MCF 10A (cell line): ENCODE data around the gene DHDDS. TPM values are rescaled to one million over a fixed set of nuclear protein-coding genes. Genes with fewer than 3 reads are reported as not detected.

Source experiments
- BruUV-seq: library from RNA; stranded (reverse); fragments of 400-500 nt; replicated peaks from 2 replicates; lab custom pipeline; 2021; lab: Mats Ljungman, UMichigan
- CTCF ChIA-PET: fragments of 300-600 bp; sonication (Branson Sonifier 250); formaldehyde crosslinking; extraction: SDS; loops from one replicate; lab custom pipeline; 2021; ENCODE audit warnings: antibody characterized with exemption, inconsistent platforms; lab: Yijun Ruan, JAX
- POLR2A ChIA-PET: fragments of 300-600, 350-650 bp; sonication (Branson Sonifier 250); formaldehyde crosslinking; extraction: SDS; loops from one replicate; lab custom pipeline; 2020; ENCODE audit warnings: antibody characterized with exemption, inconsistent platforms; lab: Yijun Ruan, JAX
- DNase-seq: peaks from one replicate; pipeline ENCODE4 v3.0.0-alpha.2; 2018; ENCODE audit not compliant: unreplicated experiment
- H3K27ac Mint-ChIP-seq: one replicate; pipeline ENCODE4 v1.8.0; 2022; ENCODE audit warnings: mild to moderate bottlenecking, low read depth, mixed read lengths; ENCODE audit not compliant: unreplicated experiment
- H3K27me3 Mint-ChIP-seq: one replicate; pipeline ENCODE4 v1.8.0; 2022; ENCODE audit warnings: mixed read lengths; ENCODE audit not compliant: insufficient read depth, unreplicated experiment
- H3K36me3 Mint-ChIP-seq: one replicate; pipeline ENCODE4 v1.8.0; 2022; ENCODE audit warnings: mild to moderate bottlenecking, moderate library complexity, mixed read lengths; ENCODE audit not compliant: insufficient read depth, unreplicated experiment
- H3K4me1 Mint-ChIP-seq: one replicate; pipeline ENCODE4 v1.8.0; 2022; ENCODE audit warnings: mixed read lengths; ENCODE audit not compliant: insufficient read depth, unreplicated experiment
- H3K4me3 Mint-ChIP-seq: one replicate; pipeline ENCODE4 v1.8.0; 2022; ENCODE audit warnings: mild to moderate bottlenecking, moderate library complexity, mixed read lengths; ENCODE audit not compliant: unreplicated experiment
- H3K9me3 Mint-ChIP-seq: one replicate; pipeline ENCODE4 v1.8.0; 2022; ENCODE audit warnings: mixed read lengths; ENCODE audit not compliant: unreplicated experiment
- intact Hi-C: fragments of 100-400 bp; cut with micrococcal nuclease; formaldehyde crosslinking; loops from 2 replicates; pipeline ENCODE4 v1.14.1; 2022
- total RNA-seq: library from RNA; stranded (reverse); gene quantifications from 2 replicates; pipeline ENCODE4 v1.2.3, GENCODE V29; 2022
- TF ChIP-seq, protein P1 (sequence below): fragments of 200-600 bp; IDR thresholded peaks from one replicate; pipeline ENCODE4 v1.8.0; 2022; ENCODE audit warnings: antibody characterized with exemption, mild to moderate bottlenecking; ENCODE audit not compliant: unreplicated experiment

The DHDDS gene
- total RNA-seq, 1 experiment from 2014 or later = 48.2 TPM

DNA sequence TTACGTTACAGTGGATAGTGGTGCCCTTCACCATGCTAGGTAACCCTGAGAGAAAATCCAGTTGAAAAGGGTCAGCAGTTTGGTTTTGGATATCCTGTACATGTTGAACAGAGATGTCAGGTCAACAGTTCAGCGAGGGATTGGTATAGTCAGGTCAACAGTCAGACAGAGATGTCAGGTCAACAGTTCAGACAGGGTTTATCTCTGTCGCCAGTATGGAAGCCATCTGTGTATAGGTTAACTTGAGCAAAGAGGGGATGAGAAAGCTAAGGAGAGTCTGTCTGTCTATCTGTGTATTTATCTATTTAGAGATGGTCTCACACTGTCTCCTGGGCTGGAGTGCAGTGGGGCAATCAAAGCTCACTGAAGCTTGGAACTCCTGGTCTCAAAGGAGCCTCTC lies 17.7 kb downstream of the DHDDS start:
- POLR2A ChIA-PET = interaction anchor here (2.5 kb wide), 1 partner anchor 22 kb away, joined by 13 read pairs; the partner anchor contains the start of gene HMGN2
- no peaks in the 10 kb centered on the region for H3K27me3 Mint-ChIP-seq
- no peak overlapping the region for H3K27ac Mint-ChIP-seq
- no peaks in the 10 kb centered on the region for H3K4me1 Mint-ChIP-seq
- intact Hi-C loops = no loop called here
- CTCF ChIA-PET = no interaction called here
- TF ChIP-seq, protein P1, sequence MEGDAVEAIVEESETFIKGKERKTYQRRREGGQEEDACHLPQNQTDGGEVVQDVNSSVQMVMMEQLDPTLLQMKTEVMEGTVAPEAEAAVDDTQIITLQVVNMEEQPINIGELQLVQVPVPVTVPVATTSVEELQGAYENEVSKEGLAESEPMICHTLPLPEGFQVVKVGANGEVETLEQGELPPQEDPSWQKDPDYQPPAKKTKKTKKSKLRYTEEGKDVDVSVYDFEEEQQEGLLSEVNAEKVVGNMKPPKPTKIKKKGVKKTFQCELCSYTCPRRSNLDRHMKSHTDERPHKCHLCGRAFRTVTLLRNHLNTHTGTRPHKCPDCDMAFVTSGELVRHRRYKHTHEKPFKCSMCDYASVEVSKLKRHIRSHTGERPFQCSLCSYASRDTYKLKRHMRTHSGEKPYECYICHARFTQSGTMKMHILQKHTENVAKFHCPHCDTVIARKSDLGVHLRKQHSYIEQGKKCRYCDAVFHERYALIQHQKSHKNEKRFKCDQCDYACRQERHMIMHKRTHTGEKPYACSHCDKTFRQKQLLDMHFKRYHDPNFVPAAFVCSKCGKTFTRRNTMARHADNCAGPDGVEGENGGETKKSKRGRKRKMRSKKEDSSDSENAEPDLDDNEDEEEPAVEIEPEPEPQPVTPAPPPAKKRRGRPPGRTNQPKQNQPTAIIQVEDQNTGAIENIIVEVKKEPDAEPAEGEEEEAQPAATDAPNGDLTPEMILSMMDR = no peak
- H3K4me3 Mint-ChIP-seq = no peak overlapping the region
- H3K36me3 Mint-ChIP-seq = peaks cover 57% of the 10 kb centered on the region
- no peak for DNase-seq
- H3K9me3 Mint-ChIP-seq = no peaks in the 10 kb centered on the region
- no TSS peak for BruUV-seq

- BruUV-seq = no TSS peak
- POLR2A ChIA-PET = no interaction called here
- intact Hi-C loops = no loop called here
Measured at GRCh38 chr1:26450908-26451307, 18.8 kb downstream of the DHDDS start.

GRCh38 chr1:26452459-26453183 lies 20.5 kb downstream of the DHDDS start:
- POLR2A ChIA-PET = interaction anchor here (0.7 kb wide), 1 partner anchor 17 kb away, joined by 3 read pairs; no protein-coding TSS in a partner anchor
- TF ChIP-seq, protein P1 = no peak

More at GRCh38 chr1:26450908-26451307, 18.8 kb downstream of the DHDDS start:
- peaks cover 57% of the 10 kb centered on the region for H3K36me3 Mint-ChIP-seq
- no peak for DNase-seq
- no peaks in the 10 kb centered on the region for H3K4me1 Mint-ChIP-seq
- H3K27me3 Mint-ChIP-seq = no peaks in the 10 kb centered on the region
- H3K9me3 Mint-ChIP-seq = no peaks in the 10 kb centered on the region
- H3K4me3 Mint-ChIP-seq = no peak overlapping the region
- no peak overlapping the region for H3K27ac Mint-ChIP-seq
- CTCF ChIA-PET = interaction anchor here (0.8 kb wide), 1 partner anchor 18 kb away, joined by 3 read pairs; no protein-coding TSS in a partner anchor
- TF ChIP-seq, protein P1 = no peak

DNA sequence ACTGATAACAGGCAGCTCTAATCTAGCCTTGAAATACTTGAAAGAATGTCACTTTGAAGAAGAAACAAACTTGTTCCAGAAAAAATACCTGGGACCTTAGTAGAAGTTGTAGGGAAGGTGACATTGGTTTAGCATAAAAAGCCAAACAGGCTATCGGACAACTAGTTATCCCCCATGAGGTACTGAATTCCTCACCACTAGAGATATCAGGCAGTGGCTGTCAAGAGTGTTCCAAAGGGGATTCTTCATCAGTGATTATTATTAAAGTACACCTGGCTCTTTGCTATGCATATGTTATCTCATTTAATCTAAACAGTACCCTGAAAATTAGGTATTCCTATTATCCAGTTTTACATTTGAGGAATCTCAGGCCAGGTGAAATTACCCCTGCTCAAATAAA lies 27.0 kb downstream of the DHDDS start:
- H3K4me1 Mint-ChIP-seq = no peaks in the 10 kb centered on the region
- peaks cover 71% of the 10 kb centered on the region for H3K36me3 Mint-ChIP-seq
- intact Hi-C loops = no loop called here
- DNase-seq = no peak
- H3K9me3 Mint-ChIP-seq = no peaks in the 10 kb centered on the region
- H3K4me3 Mint-ChIP-seq = no peak overlapping the region
- no peaks in the 10 kb centered on the region for H3K27me3 Mint-ChIP-seq
- no TSS peak for BruUV-seq
- ChIA-PET CTCF (no interaction called here), POLR2A (interaction anchor here (0.9 to 1.1 kb wide), 2 partner anchors 12 to 27 kb away, joined by 3 read pairs; partner anchors contain the start of gene DHDDS)
- TF ChIP-seq, protein P1 = no peak
- H3K27ac Mint-ChIP-seq = no peak overlapping the region

More at GRCh38 chr1:26452459-26453183, 20.5 kb downstream of the DHDDS start:
- Mint-ChIP-seq H3K4me1 (no peaks in the 10 kb centered on the region), H3K27ac (no peak overlapping the region), H3K27me3 (no peaks in the 10 kb centered on the region), H3K4me3 (no peak overlapping the region), H3K36me3 (peaks cover 52% of the 10 kb centered on the region), H3K9me3 (no peaks in the 10 kb centered on the region)
- intact Hi-C loops = no loop called here
- CTCF ChIA-PET = no interaction called here
- BruUV-seq = no TSS peak
- no peak for DNase-seq
